Right lobe of liver (tissue), 4 donors: ENCODE data around the gene PTH1R.

ENCODE experiments used
- POLR2A ChIP-seq: fragments of 450-650 bp; IDR thresholded peaks from one replicate; pipeline ENCODE4 v1.6.1; 2017; ENCODE audit warnings: antibody characterized with exemption, mild to moderate bottlenecking
- TF ChIP-seq, protein P1 (sequence below), 4 donors: fragments of 200-600 bp in 3 of 4; fragments of 450-650 bp in 1 of 4; IDR thresholded peaks; one replicate each; pipeline versions ENCODE4 v1.5.1 to v1.8.0; 2016 to 2022; ENCODE audit warnings: antibody characterized with exemption in 4 of 4, mild to moderate bottlenecking in 2 of 4
- donor health status: DM: no; HTN: no; CAD: no.
- donor health status: DM: no; HTN: no; CAD: no.
- donor health status: DM: no; HTN: yes; CAD: no.

DNA sequence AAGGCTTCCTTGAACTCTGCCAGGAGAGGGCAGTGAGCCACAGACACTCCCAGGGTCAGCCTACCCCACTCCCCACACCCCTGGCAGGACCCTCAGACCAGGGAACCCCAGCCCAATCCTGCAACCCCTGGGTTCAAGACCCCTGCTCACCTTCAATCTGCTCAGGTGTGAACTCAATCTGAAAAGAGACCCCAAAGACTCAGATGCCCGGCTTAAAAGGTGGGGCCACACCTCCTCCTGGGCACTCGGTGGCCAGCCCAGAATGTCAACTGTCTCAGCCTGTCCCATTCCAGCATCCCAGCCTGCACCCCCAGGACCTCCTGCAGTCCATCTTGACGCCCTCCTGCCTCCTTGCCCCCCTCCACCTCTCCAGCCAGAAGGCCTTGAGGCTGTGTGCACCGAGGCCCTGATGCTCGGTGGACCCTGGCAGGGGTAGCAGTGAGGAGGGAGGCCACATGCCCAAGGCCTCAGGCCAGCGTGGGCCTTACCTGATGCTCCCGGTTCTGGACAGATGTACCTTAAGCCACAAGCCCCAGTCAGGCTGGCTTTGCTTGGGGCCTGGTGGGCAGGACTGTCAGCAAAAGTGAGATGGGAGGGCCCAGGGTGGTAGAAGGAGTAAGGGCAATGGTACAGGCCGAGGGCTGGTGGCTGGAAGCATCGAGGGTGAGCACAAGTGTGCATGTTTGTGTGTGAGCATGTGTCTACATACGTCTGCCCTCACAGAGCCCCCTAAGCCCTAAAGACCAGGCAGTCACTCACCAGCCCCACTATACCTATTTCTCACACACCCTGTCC, 16.5 kb upstream of the PTH1R start:
- no peak for TF ChIP-seq POLR2A
- TF ChIP-seq, protein P1, sequence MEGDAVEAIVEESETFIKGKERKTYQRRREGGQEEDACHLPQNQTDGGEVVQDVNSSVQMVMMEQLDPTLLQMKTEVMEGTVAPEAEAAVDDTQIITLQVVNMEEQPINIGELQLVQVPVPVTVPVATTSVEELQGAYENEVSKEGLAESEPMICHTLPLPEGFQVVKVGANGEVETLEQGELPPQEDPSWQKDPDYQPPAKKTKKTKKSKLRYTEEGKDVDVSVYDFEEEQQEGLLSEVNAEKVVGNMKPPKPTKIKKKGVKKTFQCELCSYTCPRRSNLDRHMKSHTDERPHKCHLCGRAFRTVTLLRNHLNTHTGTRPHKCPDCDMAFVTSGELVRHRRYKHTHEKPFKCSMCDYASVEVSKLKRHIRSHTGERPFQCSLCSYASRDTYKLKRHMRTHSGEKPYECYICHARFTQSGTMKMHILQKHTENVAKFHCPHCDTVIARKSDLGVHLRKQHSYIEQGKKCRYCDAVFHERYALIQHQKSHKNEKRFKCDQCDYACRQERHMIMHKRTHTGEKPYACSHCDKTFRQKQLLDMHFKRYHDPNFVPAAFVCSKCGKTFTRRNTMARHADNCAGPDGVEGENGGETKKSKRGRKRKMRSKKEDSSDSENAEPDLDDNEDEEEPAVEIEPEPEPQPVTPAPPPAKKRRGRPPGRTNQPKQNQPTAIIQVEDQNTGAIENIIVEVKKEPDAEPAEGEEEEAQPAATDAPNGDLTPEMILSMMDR (IDR thresholded peaks at IDR 0.05): no peak
